Fibroblast of skin of back (primary cell): Measurements from ENCODE around the gene PGBD2.
"Not testable (repeated sequence)": the region's sequence is repeated elsewhere in the genome, so short reads cannot be mapped to it uniquely, and the experiment has no call there.

ENCODE experiments used
- DNase-seq: peaks from one replicate; pipeline ENCODE4 v3.0.0-alpha.2; 2013

PGBD2 gene

GRCh38 chr1:248890549-248891498 lies 15.2 kb upstream of the PGBD2 start:
- no peak for DNase-seq

- no peak for DNase-seq
Observed at GRCh38 chr1:248891758-248892157, 14.3 kb upstream of the PGBD2 start.

GRCh38 chr1:248892590-248892989 lies 13.4 kb upstream of the PGBD2 start:
- DNase-seq = no peak

- DNase-seq = no peak
Observed at GRCh38 chr1:248894837-248895236, 11.2 kb upstream of the PGBD2 start.

GRCh38 chr1:248897412-248898337 lies 8.4 kb upstream of the PGBD2 start:
- DNase-seq = no peak

GRCh38 chr1:248900637-248901036 lies 5.4 kb upstream of the PGBD2 start:
- DNase-seq = no peak

GRCh38 chr1:248901578-248901977 lies 4.5 kb upstream of the PGBD2 start:
- DNase-seq = no peak

GRCh38 chr1:248904437-248905216 lies 1.4 kb upstream of the PGBD2 start:
- no peak for DNase-seq

GRCh38 chr1:248905662-248906008 lies 400 bp upstream of the PGBD2 start:
- no peak for DNase-seq

GRCh38 chr1:248906753-248907661 lies 972 bp downstream of the PGBD2 start:
- DNase-seq = peak; percentile 56

- DNase-seq = no peak
Observed at GRCh38 chr1:248910761-248911160, 4.7 kb downstream of the PGBD2 start.

- no peak for DNase-seq
Observed at GRCh38 chr1:248913933-248914332, 7.9 kb downstream of the PGBD2 start.

- DNase-seq = no peak
Observed at GRCh38 chr1:248914796-248915381, 8.9 kb downstream of the PGBD2 start.

GRCh38 chr1:248918131-248918530 lies 12.1 kb downstream of the PGBD2 start:
- DNase-seq = peak; percentile 21

GRCh38 chr1:248923352-248924338 lies 17.6 kb downstream of the PGBD2 start:
- DNase-seq = no peak

GRCh38 chr1:248924696-248925532 lies 18.9 kb downstream of the PGBD2 start:
- DNase-seq = peak; percentile 63

GRCh38 chr1:248925859-248926258 lies 19.8 kb downstream of the PGBD2 start:
- not testable (repeated sequence) for DNase-seq

- DNase-seq = peak; percentile 85
Observed at GRCh38 chr1:248926401-248927182, 20.6 kb downstream of the PGBD2 start.
